ENCODE results near the gene HIP1.
"Not testable (repeated sequence)": the region's sequence is repeated elsewhere in the genome, so short reads cannot be mapped to it uniquely, and the experiment has no call there.

The HIP1 gene

DNA sequence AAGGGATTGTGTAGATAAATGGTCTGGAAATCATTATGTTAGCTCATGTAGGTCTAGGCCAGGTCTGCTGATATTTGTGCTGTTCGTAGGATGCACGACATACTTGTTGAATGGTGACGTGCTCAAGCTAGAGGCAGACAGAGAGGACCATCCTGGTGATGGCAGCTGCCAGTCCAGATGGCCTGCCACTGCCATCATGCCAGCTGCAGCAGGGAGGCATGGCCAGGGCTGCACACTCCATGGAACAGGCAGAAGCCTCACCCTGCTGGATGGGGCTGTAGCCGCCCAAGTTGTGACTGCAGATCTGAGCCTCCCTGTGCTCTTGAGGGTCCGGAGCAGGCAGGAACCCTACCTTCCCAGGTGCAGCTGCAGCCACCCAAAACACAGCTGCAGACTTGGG, 166.3 kb downstream of the HIP1 start:
- Histone ChIP-seq H3K79me2 (ENCODE audit: control insufficient read depth, low read length) (no peaks in the 10 kb centered on the region), H3K9me3 (ENCODE audit: control insufficient read depth, insufficient read depth, low read length) (no peaks in the 10 kb centered on the region), H3K27me3 (ENCODE audit: control insufficient read depth, low read length) (peaks cover 6% of the 10 kb centered on the region; the same call in 1 of the 2 replicates), H3K36me3 (ENCODE audit: control insufficient read depth, low read length) (no peaks in the 10 kb centered on the region), H3K4me3 (ENCODE audit: low read length) (no peak overlapping the region), H4K20me1 (ENCODE audit: control insufficient read depth, insufficient read depth, low read depth, low read length) (no peaks in the 10 kb centered on the region), H3K4me1 (ENCODE audit: control insufficient read depth, low read length) (peaks cover 3% of the 10 kb centered on the region; the same call in 1 of the 2 replicates), H3K4me2 (ENCODE audit: low read length) (no peak overlapping the region), H3F3A (ENCODE audit: control insufficient read depth, insufficient read depth) (no peaks in the 10 kb centered on the region), H3K27ac (ENCODE audit: low read depth, low read length) (no peak overlapping the region), H3K9me2 (replicated peaks; ENCODE audit: control insufficient read depth, low read length) (no peaks in the 10 kb centered on the region)
- no peak for TF ChIP-seq EZH2phosphoT487 (IDR thresholded peaks at IDR 0.05; ENCODE audit: borderline replicate concordance, low read length)
- TF ChIP-seq, protein P1, sequence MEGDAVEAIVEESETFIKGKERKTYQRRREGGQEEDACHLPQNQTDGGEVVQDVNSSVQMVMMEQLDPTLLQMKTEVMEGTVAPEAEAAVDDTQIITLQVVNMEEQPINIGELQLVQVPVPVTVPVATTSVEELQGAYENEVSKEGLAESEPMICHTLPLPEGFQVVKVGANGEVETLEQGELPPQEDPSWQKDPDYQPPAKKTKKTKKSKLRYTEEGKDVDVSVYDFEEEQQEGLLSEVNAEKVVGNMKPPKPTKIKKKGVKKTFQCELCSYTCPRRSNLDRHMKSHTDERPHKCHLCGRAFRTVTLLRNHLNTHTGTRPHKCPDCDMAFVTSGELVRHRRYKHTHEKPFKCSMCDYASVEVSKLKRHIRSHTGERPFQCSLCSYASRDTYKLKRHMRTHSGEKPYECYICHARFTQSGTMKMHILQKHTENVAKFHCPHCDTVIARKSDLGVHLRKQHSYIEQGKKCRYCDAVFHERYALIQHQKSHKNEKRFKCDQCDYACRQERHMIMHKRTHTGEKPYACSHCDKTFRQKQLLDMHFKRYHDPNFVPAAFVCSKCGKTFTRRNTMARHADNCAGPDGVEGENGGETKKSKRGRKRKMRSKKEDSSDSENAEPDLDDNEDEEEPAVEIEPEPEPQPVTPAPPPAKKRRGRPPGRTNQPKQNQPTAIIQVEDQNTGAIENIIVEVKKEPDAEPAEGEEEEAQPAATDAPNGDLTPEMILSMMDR (IDR thresholded peaks at IDR 0.05; ENCODE audit: low read depth, low read length, poor library complexity, severe bottlenecking) = no peak

DNA sequence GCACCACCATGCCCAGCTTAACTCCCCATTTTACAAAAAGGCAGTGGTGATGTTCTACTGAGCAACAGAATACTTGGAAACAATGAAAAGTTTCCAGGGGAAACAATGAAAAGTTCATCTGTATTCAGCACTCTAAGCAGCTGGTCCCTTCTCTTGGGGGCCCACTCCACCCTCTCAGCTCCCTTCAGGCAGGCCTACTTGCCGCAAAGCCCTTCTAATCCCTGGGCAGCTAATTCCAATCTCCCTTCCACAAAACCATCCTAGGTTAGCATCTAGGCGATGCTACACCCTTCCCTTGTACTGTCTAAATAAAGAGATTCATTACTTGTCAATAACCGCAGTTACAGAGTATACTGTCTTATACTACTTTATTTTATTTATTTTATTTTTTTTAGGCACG, 167.5 kb downstream of the HIP1 start:
- H4K20me1 ChIP-seq (ENCODE audit: control insufficient read depth, insufficient read depth, low read depth, low read length) = no peaks in the 10 kb centered on the region
- no peak overlapping the region for H3K4me3 ChIP-seq (ENCODE audit: low read length)
- H3K9me3 ChIP-seq (ENCODE audit: control insufficient read depth, insufficient read depth, low read length) = no peaks in the 10 kb centered on the region
- H3K27me3 ChIP-seq (ENCODE audit: control insufficient read depth, low read length) = peaks cover 6% of the 10 kb centered on the region; the same call in 1 of the 2 replicates
- H3K79me2 ChIP-seq (ENCODE audit: control insufficient read depth, low read length) = no peaks in the 10 kb centered on the region
- no peak overlapping the region for H3K4me2 ChIP-seq (ENCODE audit: low read length)
- no peaks in the 10 kb centered on the region for H3K9me2 ChIP-seq (replicated peaks; ENCODE audit: control insufficient read depth, low read length)
- TF ChIP-seq, protein P1 (IDR thresholded peaks at IDR 0.05; ENCODE audit: low read depth, low read length, poor library complexity, severe bottlenecking) = no peak
- TF ChIP-seq EZH2phosphoT487 (IDR thresholded peaks at IDR 0.05; ENCODE audit: borderline replicate concordance, low read length) = no peak
- H3K4me1 ChIP-seq (ENCODE audit: control insufficient read depth, low read length) = peaks cover 3% of the 10 kb centered on the region; the same call in 1 of the 2 replicates
- no peaks in the 10 kb centered on the region for H3F3A ChIP-seq (ENCODE audit: control insufficient read depth, insufficient read depth)
- no peaks in the 10 kb centered on the region for H3K36me3 ChIP-seq (ENCODE audit: control insufficient read depth, low read length)
- no peak overlapping the region for H3K27ac ChIP-seq (ENCODE audit: low read depth, low read length)

DNA sequence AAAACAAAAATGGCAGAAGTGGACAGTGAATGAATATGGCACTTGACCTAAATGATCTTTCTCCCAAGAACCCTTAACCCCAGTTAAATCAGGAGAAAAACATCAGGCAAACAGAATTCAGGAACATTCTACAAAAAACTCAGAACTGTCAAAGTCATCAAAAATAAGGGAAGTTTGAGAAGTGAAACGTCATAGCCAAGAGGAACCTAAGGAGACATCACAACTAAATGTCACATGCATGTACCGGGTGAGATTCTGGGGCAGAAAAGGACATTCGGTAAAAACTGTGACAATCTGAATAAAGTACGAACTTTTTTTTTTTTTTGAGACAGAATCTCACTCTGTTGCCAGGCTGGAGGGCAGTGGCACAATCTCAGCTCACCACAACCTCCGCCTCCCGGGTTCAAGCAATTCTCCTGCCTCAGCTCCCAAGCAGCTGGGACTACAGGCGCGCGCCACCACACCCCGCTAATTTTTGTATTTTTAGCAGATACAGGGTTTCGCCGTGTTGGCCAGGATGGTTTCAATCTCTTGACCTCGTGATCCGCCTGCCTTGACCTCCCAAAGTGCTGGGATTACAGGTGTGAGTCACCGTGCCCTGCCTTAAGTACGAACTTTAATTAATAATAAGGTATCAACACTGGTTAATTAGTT, 169.0 kb downstream of the HIP1 start:
- H3K4me2 ChIP-seq (ENCODE audit: low read length); H3F3A ChIP-seq (ENCODE audit: control insufficient read depth, insufficient read depth); H3K4me1 ChIP-seq (ENCODE audit: control insufficient read depth, low read length); H3K4me3 ChIP-seq (ENCODE audit: low read length); H3K36me3 ChIP-seq (ENCODE audit: control insufficient read depth, low read length); H3K9me2 ChIP-seq (replicated peaks; ENCODE audit: control insufficient read depth, low read length); H3K9me3 ChIP-seq (ENCODE audit: control insufficient read depth, insufficient read depth, low read length); H4K20me1 ChIP-seq (ENCODE audit: control insufficient read depth, insufficient read depth, low read depth, low read length); H3K79me2 ChIP-seq (ENCODE audit: control insufficient read depth, low read length); H3K27ac ChIP-seq (ENCODE audit: low read depth, low read length); H3K27me3 ChIP-seq (ENCODE audit: control insufficient read depth, low read length): not testable (repeated sequence)

DNA sequence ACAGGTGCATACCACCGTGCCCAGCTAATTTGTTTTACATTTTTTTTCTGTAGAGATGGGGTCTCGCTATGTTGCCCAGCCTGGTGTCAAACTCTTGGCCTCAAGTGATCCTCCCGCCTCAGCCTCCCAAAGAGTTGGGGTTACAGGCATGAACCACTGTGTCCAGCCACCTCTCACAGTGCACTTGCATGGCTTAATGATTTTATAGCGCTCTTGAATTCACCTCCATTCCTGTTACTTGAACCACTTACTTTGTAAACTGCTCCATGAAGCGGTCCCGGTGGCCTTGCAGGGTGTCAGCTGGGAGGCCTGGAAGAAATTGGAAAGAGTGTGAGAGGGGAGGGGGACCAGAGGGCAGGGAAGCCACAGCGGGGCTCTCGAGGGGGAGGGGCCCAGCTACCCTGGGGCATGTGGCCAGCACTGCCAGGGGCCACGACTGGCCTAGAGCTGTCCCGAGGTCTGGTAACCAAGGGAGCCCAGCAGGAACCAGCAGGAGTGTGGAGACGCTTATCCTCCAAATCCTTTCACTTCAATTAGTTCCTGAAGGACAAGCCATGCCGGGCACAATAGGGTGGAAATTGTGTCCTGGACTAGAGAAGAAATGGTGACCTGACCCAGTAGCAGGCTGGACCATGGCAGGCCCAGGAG, 170.7 kb downstream of the HIP1 start:
- Histone ChIP-seq H3K27me3 (ENCODE audit: control insufficient read depth, low read length) (peaks cover 3% of the 10 kb centered on the region; the same call in 1 of the 2 replicates), H3K9me2 (replicated peaks; ENCODE audit: control insufficient read depth, low read length) (no peaks in the 10 kb centered on the region), H3K4me2 (ENCODE audit: low read length) (no peak overlapping the region), H3K27ac (ENCODE audit: low read depth, low read length) (no peak overlapping the region), H3K4me3 (ENCODE audit: low read length) (no peak overlapping the region), H3K4me1 (ENCODE audit: control insufficient read depth, low read length) (peaks cover 7% of the 10 kb centered on the region; the same call in 1 of the 2 replicates), H3F3A (ENCODE audit: control insufficient read depth, insufficient read depth) (no peaks in the 10 kb centered on the region), H4K20me1 (ENCODE audit: control insufficient read depth, insufficient read depth, low read depth, low read length) (no peaks in the 10 kb centered on the region), H3K36me3 (ENCODE audit: control insufficient read depth, low read length) (no peaks in the 10 kb centered on the region), H3K79me2 (ENCODE audit: control insufficient read depth, low read length) (no peaks in the 10 kb centered on the region), H3K9me3 (ENCODE audit: control insufficient read depth, insufficient read depth, low read length) (no peaks in the 10 kb centered on the region)
- TF ChIP-seq, protein P1 (IDR thresholded peaks at IDR 0.05; ENCODE audit: low read depth, low read length, poor library complexity, severe bottlenecking) = no peak
- TF ChIP-seq EZH2phosphoT487 (IDR thresholded peaks at IDR 0.05; ENCODE audit: borderline replicate concordance, low read length) = no peak
